HFFc6 (cell line): ENCODE measurements around the gene ZNHIT1. TPM values are rescaled to one million over a fixed set of nuclear protein-coding genes. Genes with fewer than 3 reads are reported as not detected.
A peak's percentile ranks its signal among the peaks of the same experiment; 100 is the strongest.

Source experiments
- DNase-seq: peaks from one replicate; pipeline ENCODE4 v3.0.0-alpha.2; 2018
- H3K27ac Mint-ChIP-seq: 2 replicates; pipeline ENCODE4 v1.8.0; 2020; ENCODE audit warnings: mild to moderate bottlenecking, mixed read lengths
- H3K27me3 Mint-ChIP-seq: 2 replicates; pipeline ENCODE4 v1.8.0; 2021; ENCODE audit warnings: mild to moderate bottlenecking, moderate library complexity, mixed read lengths; ENCODE audit not compliant: insufficient read depth
- H3K36me3 Mint-ChIP-seq: 2 replicates; pipeline ENCODE4 v1.8.0; 2021; ENCODE audit warnings: low read depth, mixed read lengths
- H3K4me1 Mint-ChIP-seq: 2 replicates; pipeline ENCODE4 v1.8.0; 2020; ENCODE audit warnings: low read depth, mixed read lengths
- H3K4me3 Mint-ChIP-seq: 2 replicates; pipeline ENCODE4 v1.8.0; 2020; ENCODE audit warnings: mild to moderate bottlenecking, moderate library complexity, mixed read lengths
- H3K9me3 Mint-ChIP-seq: 2 replicates; pipeline ENCODE4 v1.8.0; 2020; ENCODE audit warnings: mild to moderate bottlenecking, mixed read lengths
- total RNA-seq, 6 experiments: library from RNA; stranded (reverse); fragmentation: NEBNext Ultra II Directional; extraction: Animal tissue kit (Norgen Biotek cat#: 25700); gene quantifications; 2 replicates in 1 of 6; 3 replicates in 5 of 6; pipeline ENCODE4 v1.2.3, GENCODE V29; 2021
- TF ChIP-seq, protein P1 (sequence below): fragments of 200-600 bp; sonication (generic); IDR thresholded peaks from 2 replicates; pipeline ENCODE4 v1.5.0; 2021; ENCODE audit warnings: antibody characterized with exemption, mild to moderate bottlenecking

Gene ZNHIT1
- total RNA-seq, 6 experiments from 2014 or later, result 88.9 to 113 (median 94.0) TPM

DNA sequence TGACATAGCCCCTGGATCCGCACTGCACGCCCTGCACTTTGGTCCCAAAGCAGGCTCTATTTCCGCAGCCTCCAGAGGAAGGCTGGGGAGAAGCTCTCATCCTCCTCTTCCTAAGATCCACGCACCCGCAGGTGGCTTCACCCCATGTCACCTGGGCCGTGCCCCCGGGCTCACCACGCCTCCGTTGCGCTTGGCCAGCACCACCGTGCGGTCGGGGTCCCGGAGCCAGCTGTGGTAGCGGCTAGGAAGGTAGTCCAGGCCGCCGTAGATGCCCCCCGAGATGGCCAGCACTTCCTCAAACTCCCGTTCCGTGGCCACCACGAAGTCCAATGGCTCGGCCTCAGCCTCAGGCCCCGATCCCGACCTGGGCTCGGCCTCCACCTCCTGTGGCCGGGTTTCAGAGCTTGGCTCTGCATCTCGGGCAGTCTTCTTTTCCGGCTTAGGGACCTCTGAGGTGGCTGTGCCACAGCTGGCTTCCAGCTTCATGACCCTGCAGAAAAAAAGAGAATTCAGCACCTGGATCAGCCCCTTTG is 43.6 kb upstream of the ZNHIT1 start:
- Mint-ChIP-seq H3K9me3 (no peaks in the 10 kb centered on the region), H3K4me3 (no peak overlapping the region; the same call in 1 of the 2 replicates)

DNA sequence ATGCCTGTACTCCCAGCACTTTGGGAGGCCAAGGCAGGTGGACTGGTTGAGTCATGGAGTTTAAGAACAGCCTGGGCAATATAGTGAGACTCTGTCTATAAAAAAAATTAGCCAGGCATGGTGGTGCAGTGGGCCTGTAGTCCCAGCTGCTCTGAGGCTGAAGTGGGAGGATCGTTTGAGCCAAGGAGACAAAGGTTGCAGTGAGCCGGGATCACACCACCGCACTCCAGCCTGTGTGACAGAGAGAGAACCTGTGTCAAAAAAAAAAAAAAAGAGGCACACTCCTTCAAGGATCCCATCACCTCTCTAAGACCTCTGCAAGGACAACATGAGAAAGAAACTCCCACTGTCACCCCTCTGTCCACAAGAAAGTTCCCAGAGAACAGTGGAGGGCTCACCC is 42.3 kb upstream of the ZNHIT1 start:
- H3K4me1 Mint-ChIP-seq, result peaks cover 35% of the 10 kb centered on the region
- H3K4me3 Mint-ChIP-seq, result no peak overlapping the region
- peaks cover 70% of the 10 kb centered on the region for H3K27me3 Mint-ChIP-seq
- no peak overlapping the region for H3K27ac Mint-ChIP-seq
- TF ChIP-seq, protein P1, sequence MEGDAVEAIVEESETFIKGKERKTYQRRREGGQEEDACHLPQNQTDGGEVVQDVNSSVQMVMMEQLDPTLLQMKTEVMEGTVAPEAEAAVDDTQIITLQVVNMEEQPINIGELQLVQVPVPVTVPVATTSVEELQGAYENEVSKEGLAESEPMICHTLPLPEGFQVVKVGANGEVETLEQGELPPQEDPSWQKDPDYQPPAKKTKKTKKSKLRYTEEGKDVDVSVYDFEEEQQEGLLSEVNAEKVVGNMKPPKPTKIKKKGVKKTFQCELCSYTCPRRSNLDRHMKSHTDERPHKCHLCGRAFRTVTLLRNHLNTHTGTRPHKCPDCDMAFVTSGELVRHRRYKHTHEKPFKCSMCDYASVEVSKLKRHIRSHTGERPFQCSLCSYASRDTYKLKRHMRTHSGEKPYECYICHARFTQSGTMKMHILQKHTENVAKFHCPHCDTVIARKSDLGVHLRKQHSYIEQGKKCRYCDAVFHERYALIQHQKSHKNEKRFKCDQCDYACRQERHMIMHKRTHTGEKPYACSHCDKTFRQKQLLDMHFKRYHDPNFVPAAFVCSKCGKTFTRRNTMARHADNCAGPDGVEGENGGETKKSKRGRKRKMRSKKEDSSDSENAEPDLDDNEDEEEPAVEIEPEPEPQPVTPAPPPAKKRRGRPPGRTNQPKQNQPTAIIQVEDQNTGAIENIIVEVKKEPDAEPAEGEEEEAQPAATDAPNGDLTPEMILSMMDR, result no peak
- no peaks in the 10 kb centered on the region for H3K36me3 Mint-ChIP-seq
- no peak for DNase-seq
- H3K9me3 Mint-ChIP-seq, result no peaks in the 10 kb centered on the region

More for the DNA sequence above, 43.6 kb upstream of the ZNHIT1 start:
- no peaks in the 10 kb centered on the region for H3K36me3 Mint-ChIP-seq
- peaks cover 72% of the 10 kb centered on the region for H3K27me3 Mint-ChIP-seq
- TF ChIP-seq, protein P1, result no peak
- no peak overlapping the region for H3K27ac Mint-ChIP-seq
- no peak for DNase-seq
- peaks cover 45% of the 10 kb centered on the region for H3K4me1 Mint-ChIP-seq

DNA sequence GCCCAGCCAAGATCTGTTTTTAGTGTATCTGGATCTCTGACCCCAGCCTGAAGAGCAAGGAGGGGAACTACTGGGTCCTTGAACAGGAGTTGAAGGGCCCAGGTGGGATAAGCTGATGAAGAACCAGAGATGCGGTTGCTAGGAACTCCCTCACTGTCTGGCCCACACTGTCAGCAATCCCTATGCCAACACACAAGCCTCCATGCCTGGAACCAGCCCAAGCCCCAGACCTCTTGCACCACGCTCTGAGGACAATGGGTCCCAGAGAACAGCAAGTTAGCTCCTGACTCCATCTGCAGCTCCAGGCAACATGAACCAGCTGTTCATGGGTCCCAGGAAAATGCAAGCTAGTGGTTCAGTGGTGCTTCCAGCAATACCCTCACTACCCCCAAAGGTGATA is 40.3 kb upstream of the ZNHIT1 start:
- DNase-seq, result no peak

GRCh38 chr7:101179117-101179516 is 38.8 kb upstream of the ZNHIT1 start:
- DNase-seq, result no peak
- Mint-ChIP-seq H3K36me3 (no peaks in the 10 kb centered on the region), H3K27ac (no peak overlapping the region), H3K4me3 (peak overlapping the region; percentile 60), H3K9me3 (peaks cover 6% of the 10 kb centered on the region; the same call in 1 of the 2 replicates), H3K4me1 (peaks cover 15% of the 10 kb centered on the region), H3K27me3 (peaks cover 54% of the 10 kb centered on the region)
- TF ChIP-seq, protein P1, result no peak

More for the DNA sequence above, 40.3 kb upstream of the ZNHIT1 start:
- Mint-ChIP-seq H3K36me3 (no peaks in the 10 kb centered on the region), H3K27me3 (peaks cover 64% of the 10 kb centered on the region), H3K9me3 (peaks cover 6% of the 10 kb centered on the region; the same call in 1 of the 2 replicates), H3K4me1 (peaks cover 27% of the 10 kb centered on the region), H3K27ac (no peak overlapping the region), H3K4me3 (no peak overlapping the region)
- TF ChIP-seq, protein P1, result no peak

GRCh38 chr7:101179713-101180112 is 38.3 kb upstream of the ZNHIT1 start:
- Mint-ChIP-seq H3K4me1 (peaks cover 17% of the 10 kb centered on the region), H3K36me3 (no peaks in the 10 kb centered on the region), H3K9me3 (peaks cover 6% of the 10 kb centered on the region; the same call in 1 of the 2 replicates), H3K27ac (no peak overlapping the region), H3K4me3 (no peak overlapping the region), H3K27me3 (peaks cover 53% of the 10 kb centered on the region)
- DNase-seq, result no peak
- TF ChIP-seq, protein P1, result no peak
